T-helper 1 cell treated with Interleukin-12 subunit alpha and Interleukin-12 subunit beta and Interleukin-4 antibody, amounts not matched to agents 30 ng/mL and 1 ng/mL, for 36 hours (primary cell): ENCODE results near the gene MYO1H. TPM values are rescaled to one million over a fixed set of nuclear protein-coding genes. Genes with fewer than 3 reads are reported as not detected.
"Not testable (repeated sequence)": the region's sequence is repeated elsewhere in the genome, so short reads cannot be mapped to it uniquely, and the experiment has no call there.

Experiments used
- intact Hi-C: fragments of 100-400 bp; cut with micrococcal nuclease; formaldehyde crosslinking; loops from one replicate; pipeline ENCODE4 v1.15.1; 2024
- total RNA-seq: library from RNA; stranded (reverse); gene quantifications from 2 replicates; pipeline ENCODE4 v1.2.3, GENCODE V29; 2022

The MYO1H gene
- total RNA-seq, 1 donor from 2014 or later = not detected

DNA sequence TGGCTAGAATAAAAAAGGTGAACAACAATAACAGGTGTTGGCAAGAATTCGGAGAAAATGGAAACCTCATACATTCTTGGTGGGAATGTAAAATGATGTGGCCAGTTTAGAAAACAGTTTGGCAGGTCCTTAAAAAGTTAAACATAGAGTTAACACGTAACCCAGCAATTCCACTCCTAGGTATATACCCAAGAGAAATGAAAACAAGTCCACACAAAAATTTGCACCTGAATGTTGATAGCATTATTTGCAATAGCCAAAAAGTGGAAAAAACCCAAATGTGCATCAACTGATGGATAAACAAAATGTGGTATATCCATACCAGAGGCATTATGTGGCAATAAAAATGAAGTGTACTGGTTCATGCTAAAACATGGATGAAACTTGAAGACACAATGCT, 2.3 kb upstream of the MYO1H start:
- intact Hi-C loops = no loop called here

DNA sequence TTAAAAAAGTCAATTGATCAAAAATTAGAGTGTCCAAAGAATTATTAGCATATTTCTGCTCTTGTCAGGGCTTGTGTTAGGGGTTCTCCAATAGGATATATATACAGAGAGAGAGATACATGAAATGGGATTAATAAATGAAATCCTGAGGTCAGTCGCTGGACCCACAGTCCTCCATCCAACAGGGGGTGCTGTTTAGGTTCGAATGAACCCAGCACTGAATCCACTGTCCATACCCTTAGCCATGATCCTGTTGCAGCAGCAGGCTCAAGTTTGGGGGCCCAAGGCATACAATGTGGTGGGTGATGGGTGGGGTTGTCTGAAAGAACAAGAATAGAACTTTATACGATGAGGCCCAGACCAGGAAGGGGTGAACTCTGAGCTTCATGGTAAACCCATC, 780 bp upstream of the MYO1H start:
- intact Hi-C loops = loop anchor here (1.0 kb wide), 1 partner anchor 38 kb away; no protein-coding TSS in a partner anchor

DNA sequence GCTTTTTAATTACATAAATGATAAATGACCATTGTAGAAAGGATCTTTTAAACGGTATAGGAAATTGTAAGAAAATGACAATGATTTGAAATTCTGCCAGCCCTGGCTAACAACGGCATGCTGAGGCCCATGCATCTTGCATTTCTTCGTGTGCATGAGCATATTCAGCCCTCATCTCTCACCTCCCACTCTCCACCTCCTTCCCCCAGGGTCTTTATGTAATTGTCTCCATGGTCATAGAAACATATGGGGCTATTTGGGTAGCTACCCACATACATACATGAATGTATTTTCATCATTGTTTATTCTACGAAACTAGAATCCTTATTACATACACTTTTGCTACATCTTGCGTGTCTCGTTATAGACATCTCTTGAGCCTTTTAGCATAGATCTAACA, 4.5 kb downstream of the MYO1H start:
- intact Hi-C loops = no loop called here

DNA sequence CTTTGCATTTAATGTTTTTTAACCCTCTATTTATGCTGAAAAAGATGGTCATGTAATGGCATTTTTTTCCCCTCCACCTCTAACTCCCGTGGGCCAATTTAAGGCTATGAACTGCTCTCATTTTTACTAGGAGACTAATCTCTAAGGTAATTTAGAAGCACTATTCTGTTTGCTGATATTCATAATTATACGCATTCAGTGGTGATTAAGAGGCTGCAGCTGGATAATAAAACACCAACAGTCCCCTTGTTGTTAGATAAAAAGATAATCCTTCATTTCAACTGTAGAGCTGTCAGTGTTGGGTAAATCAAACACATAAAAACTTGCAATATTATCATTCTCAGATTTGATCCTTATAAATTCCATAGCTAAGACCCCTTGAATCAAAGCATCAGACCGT, 8.9 kb downstream of the MYO1H start:
- intact Hi-C loops = no loop called here

DNA sequence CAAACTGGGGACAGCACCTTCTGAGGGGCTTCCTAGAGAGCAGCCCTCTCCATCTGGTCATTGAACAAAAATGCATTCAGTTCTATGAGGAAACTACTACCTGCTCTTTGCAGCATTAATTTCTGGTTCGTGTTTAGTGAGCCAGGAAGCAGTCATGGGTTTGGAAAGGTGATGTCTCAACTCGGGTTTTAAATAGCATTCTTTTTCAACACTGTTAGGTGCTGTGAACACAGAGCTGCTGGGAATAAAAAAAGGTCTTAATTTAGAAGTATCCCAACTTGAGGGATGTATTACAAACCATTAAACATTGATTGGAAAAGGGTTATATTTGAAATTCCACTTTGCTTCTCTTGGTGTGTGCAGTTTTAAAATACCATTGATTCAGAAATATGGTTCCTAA, 9.3 kb downstream of the MYO1H start:
- intact Hi-C loops = no loop called here

DNA sequence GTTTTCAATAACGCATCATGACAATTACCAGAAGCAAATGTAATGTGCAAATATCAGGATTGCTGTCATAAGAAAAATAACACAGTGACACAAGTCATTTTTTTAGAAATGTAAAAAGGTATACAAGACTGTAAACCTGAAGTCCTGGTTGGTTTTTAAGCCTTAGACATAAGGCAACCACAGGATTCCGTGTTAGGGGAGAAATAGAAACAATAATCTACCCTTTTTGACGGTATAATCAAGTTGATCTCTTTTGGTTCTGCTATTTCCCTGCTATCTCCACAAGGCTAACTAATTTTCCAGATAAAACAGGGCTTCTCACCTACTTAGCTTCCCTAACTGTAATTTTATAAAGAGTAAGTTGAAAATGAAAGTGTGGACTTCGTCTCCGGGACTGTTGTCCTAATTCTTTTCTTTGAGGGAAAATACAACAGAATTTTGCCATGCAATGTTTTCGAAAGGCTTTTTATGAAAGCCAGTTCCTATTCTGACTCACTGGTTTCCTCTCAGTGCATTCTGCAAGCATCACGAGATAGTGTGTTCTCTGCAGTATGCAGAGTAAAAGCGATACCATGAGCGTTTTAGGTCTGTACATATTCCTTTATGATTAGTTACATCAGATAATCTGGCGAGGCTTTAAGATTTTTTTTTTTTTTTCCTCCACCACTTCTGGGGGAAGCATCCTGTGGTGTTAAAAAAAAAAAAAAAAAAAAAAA, 10.6 kb downstream of the MYO1H start:
- intact Hi-C loops = no loop called here

DNA sequence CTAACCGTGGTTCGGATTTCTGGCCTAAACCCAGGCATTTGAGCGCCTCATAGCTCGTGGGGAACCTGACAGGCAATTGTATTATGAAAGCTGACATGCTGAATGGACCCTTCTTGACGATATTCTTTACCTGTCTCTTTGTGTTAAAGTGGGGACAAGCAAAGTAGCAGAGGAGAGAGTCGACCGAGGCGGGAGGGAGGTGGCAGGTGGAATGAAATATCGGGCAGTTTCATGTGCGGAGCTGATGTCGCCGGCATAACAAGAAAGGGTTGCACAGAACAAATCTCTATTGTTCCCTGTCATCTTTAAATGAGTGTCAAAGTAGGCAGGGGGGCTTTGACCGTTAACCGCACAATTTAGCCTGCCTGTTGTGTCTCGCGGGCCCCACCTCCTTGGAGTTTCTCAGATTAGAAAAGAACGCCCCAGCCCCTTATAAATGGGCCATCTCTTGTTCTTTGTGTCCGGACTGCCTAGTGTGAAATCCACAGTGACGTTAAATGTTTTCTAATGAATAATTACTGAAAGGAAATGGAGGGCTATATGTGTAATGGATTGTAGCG, 11.5 kb downstream of the MYO1H start:
- intact Hi-C loops = no loop called here

- intact Hi-C loops = no loop called here
Measured at GRCh38 chr12:109369831-109370230, 22.1 kb downstream of the MYO1H start.

GRCh38 chr12:109377139-109377685, 29.5 kb downstream of the MYO1H start:
- intact Hi-C loops = no loop called here

- intact Hi-C loops = no loop called here
Measured at GRCh38 chr12:109378569-109378968, 30.9 kb downstream of the MYO1H start.

- intact Hi-C loops = no loop called here
Measured at GRCh38 chr12:109382031-109382430, 34.3 kb downstream of the MYO1H start.

DNA sequence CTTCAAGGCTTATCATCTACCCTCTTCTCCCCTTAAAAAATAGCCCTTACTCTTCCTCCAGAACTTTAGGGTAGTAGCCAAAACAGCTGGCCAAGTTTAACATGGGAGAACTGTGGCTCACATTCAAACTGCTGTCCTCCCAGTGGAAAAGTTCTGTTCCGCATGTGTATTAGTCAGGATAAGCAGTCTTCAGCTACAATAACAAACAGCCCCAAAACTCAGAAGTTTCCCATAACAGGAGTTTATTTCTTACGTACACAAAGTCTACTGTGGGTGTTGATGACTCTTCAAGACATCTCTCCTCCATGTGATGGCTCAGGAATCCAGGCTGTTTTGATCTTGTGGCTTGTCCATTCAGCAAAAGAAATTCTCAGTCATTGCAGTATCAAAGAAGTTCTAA, 35.5 kb downstream of the MYO1H start:
- intact Hi-C loops = no loop called here

GRCh38 chr12:109385339-109386058, 37.8 kb downstream of the MYO1H start:
- intact Hi-C loops = loop anchor here (1.0 to 5.0 kb wide), 6 partner anchors 38 to 501 kb away; partner anchors contain the start of genes ALKBH2 and MYO1H

DNA sequence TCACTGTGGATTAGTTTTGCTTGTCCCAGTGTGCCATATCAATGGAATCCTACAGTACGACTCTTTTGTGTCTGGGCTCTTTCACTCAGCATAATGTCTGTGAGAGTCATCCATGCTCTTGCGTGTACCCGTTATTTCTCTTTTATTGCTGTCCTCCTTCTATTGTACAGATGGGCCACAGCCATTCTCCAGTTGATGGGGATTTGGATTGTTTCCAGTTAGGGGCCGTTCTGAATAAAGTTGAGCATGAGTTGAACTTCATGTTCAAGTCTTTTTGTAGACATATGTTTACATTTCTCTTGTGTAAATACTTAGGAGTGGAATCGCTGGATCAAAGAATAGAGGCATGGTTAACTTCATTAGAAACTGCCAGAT, 38.3 kb downstream of the MYO1H start:
- intact Hi-C loops = loop anchor here (5.0 kb wide), 1 partner anchor 434 kb away; no protein-coding TSS in a partner anchor

- intact Hi-C loops = loop anchor here (5.0 kb wide), 1 partner anchor 435 kb away; no protein-coding TSS in a partner anchor
Measured at GRCh38 chr12:109387425-109388166, 39.9 kb downstream of the MYO1H start.

GRCh38 chr12:109388167-109388563, 40.5 kb downstream of the MYO1H start:
- intact Hi-C loops = loop anchor here (5.0 kb wide), 1 partner anchor 436 kb away; no protein-coding TSS in a partner anchor

DNA sequence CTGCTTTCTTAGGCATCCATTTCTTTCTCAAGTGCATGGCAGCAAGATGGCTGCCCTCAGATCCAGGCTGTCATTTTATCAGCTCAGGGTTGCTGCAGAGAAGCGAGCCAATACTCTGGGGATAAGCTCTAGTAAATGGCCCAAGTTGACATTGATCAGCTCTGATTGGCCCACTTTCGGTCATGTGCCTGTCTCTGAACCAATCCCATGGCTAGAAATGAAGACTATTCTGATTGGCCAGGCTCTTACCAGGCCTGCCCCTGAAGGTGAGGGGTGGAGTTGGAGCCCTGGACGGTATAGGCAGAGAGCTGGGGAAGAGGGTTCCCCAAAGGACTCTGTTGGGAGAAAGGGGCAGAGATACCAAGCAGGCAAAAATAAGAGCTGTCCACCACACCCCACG, 41.4 kb downstream of the MYO1H start:
- intact Hi-C loops = loop anchor here (5.0 kb wide), 1 partner anchor 437 kb away; no protein-coding TSS in a partner anchor

GRCh38 chr12:109393437-109394345, 46.0 kb downstream of the MYO1H start:
- intact Hi-C loops = loop anchor here (2.0 kb wide), 1 partner anchor 283 kb away; no protein-coding TSS in a partner anchor

DNA sequence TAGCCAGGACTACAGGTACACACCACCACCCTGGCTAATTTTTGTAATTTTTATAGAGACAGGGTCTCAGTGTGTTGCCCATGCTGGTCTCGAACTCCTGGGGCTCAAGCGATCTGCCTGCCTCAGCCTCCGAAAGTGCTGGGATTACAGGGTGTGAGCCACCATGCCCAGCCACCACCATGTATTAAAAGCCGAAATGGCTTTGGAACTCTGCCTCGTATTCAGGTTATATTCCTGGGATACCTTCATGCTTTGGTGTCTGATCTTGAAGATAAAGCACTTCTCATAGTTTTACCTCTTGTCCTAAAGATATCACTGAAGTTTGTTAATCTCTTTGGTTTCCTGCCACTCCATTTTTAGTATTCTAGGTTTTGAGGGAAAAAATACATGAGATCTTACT, 47.2 kb downstream of the MYO1H start:
- intact Hi-C loops = no loop called here

DNA sequence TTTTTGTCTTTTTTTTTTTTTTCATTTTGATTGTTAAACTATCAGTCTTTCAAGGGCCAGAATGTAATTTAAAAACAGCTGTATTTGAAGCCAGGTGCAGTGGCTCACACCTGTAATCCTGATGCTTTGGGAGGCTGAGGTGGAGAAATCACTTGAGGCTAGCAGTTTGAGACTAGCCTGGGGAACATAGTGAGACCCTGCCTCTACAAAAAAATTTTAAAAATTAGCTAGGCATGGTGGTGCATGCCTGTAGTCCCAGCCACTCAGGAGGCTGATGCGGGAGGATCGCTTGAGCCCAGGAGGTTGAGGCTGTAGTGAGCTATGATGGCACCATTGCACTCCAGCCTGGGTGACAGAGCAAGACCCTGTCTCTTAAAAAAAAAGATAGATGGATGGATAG, 57.1 kb downstream of the MYO1H start:
- intact Hi-C loops = not testable (repeated sequence)
